Uterus (tissue), 2 donors: ENCODE results near the gene KRTAP10-10.

Experiments used
- CTCF ChIP-seq, 4 experiments: fragments of 200-600 bp in 2 of 4; fragments of 450-650 bp in 2 of 4; sonication (generic) in 2 of 4; IDR thresholded peaks; one replicate each; pipeline ENCODE4 v1.5.1; 2016 to 2019; ENCODE audit warnings: antibody characterized with exemption in 4 of 4, mild to moderate bottlenecking in 2 of 4, moderate library complexity in 1 of 4
- POLR2A ChIP-seq, 2 donors: fragments of 450-650 bp; IDR thresholded peaks; one replicate each; pipeline ENCODE4 v1.6.1; 2016; ENCODE audit warnings: antibody characterized with exemption in 2 of 2, mild to moderate bottlenecking in 1 of 2, moderate library complexity in 1 of 2

- TF ChIP-seq POLR2A (IDR thresholded peaks at IDR 0.05) (no peak), CTCF (IDR thresholded peaks at IDR 0.05) (no peak)
Measured at GRCh38 chr21:44657635-44658540, 20.7 kb downstream of the KRTAP10-10 start, which contains the start of gene KRTAP12-3.
